Common myeloid progenitor, CD34-positive (primary cell): ENCODE measurements around the gene ZNF747.

Experiments used
- CTCF ChIA-PET: fragments of 350-600 bp; sonication (Branson Sonifier 250); formaldehyde crosslinking; loops from one replicate; lab custom pipeline; 2021; ENCODE audit warnings: antibody characterized with exemption; lab: Charles Lee
- POLR2A ChIA-PET: fragments of 350-600 bp; sonication (Branson Sonifier 250); formaldehyde crosslinking; loops from one replicate; lab custom pipeline; 2021; ENCODE audit warnings: antibody characterized with exemption; lab: Charles Lee
- DNase-seq, 3 donors: peaks; one replicate each; pipeline versions ENCODE4 v3.0.0 to v3.0.0-alpha.2; 2013
- H3K27ac ChIP-seq, 2 experiments: 1 replicate in 1 of 2; 2 replicates in 1 of 2; pipeline ENCODE4 v1.7.0; 2013; ENCODE audit warnings: inconsistent platforms in 2 of 2, low read length in 2 of 2, mild to moderate bottlenecking in 2 of 2, low read depth in 1 of 2, moderate library complexity in 1 of 2; ENCODE audit not compliant: severe bottlenecking in 2 of 2, insufficient read depth in 1 of 2, poor library complexity in 1 of 2
- H3K27me3 ChIP-seq, 5 experiments: replicated peaks in 2 of 5; 1 replicate in 3 of 5; 2 replicates in 2 of 5; pipeline versions ENCODE4 v1.6.1 to v1.7.0; 2013; ENCODE audit warnings: low read length in 4 of 5, mild to moderate bottlenecking in 2 of 5, moderate library complexity in 2 of 5, inconsistent platforms in 1 of 5; ENCODE audit not compliant: insufficient read depth in 5 of 5, control insufficient read depth in 4 of 5
- H3K36me3 ChIP-seq, 4 experiments: 1 replicate in 2 of 4; 2 replicates in 2 of 4; pipeline versions ENCODE4 v1.6.1 to v1.7.0; 2013; ENCODE audit warnings: low read length in 3 of 4, control low read depth in 1 of 4, mild to moderate bottlenecking in 1 of 4; ENCODE audit not compliant: control insufficient read depth in 4 of 4, insufficient read depth in 4 of 4
- H3K4me1 ChIP-seq, 4 experiments: 1 replicate in 3 of 4; 2 replicates in 1 of 4; pipeline versions ENCODE4 v1.6.1 to v1.7.1; 2013; ENCODE audit warnings: low read length in 3 of 4, mild to moderate bottlenecking in 3 of 4, control low read depth in 1 of 4, inconsistent platforms in 1 of 4, moderate library complexity in 1 of 4; ENCODE audit not compliant: control insufficient read depth in 4 of 4, insufficient read depth in 4 of 4; ENCODE audit errors: control extremely low read depth in 1 of 4
- H3K4me3 ChIP-seq, 7 experiments: 1 replicate in 4 of 7; 2 replicates in 3 of 7; pipeline versions ENCODE4 v1.5.1 to v1.7.0; 2013; ENCODE audit warnings: mild to moderate bottlenecking in 7 of 7, low read length in 6 of 7, moderate library complexity in 6 of 7, inconsistent platforms in 2 of 7, low read depth in 2 of 7, control low read depth in 1 of 7; ENCODE audit not compliant: insufficient read depth in 4 of 7, control insufficient read depth in 1 of 7; ENCODE audit errors: extremely low read depth in 1 of 7
- H3K9me3 ChIP-seq, 5 experiments: 1 replicate in 4 of 5; 2 replicates in 1 of 5; pipeline versions ENCODE4 v1.6.1 to v1.7.1; 2013; ENCODE audit warnings: low read length in 4 of 5, mild to moderate bottlenecking in 2 of 5, inconsistent platforms in 1 of 5, low read depth in 1 of 5, moderate library complexity in 1 of 5; ENCODE audit not compliant: control insufficient read depth in 4 of 5, insufficient read depth in 2 of 5; ENCODE audit errors: control extremely low read depth in 1 of 5
- WGBS: methylation state at CpG from one replicate; pipeline ENCODE4 v1.1.5; 2013; ENCODE audit not compliant: insufficient coverage; 5-methylcytosine and 5-hydroxymethylcytosine counted together

ZNF747 gene

GRCh38 chr16:30566531-30566930 is 31.9 kb upstream of the ZNF747 start:
- H3K27ac ChIP-seq: no peak overlapping the region
- ChIA-PET POLR2A (no interaction called here), CTCF (interaction anchor here (0.8 to 1.5 kb wide), 6 partner anchors 8 to 135 kb away, joined by 3 to 6 read pairs (median 4); partner anchors contain the start of gene ZNF764)
- H3K36me3 ChIP-seq: no peaks in the 10 kb centered on the region
- H3K9me3 ChIP-seq: no peaks in the 10 kb centered on the region
- H3K4me1 ChIP-seq: peaks cover 3 to 45% (median 29%) of the 10 kb centered on the region in 4 experiments
- H3K4me3 ChIP-seq: no peak overlapping the region
- 100% methylated on average over 3 of the region's 4 CpGs for WGBS
- no peaks in the 10 kb centered on the region for H3K27me3 ChIP-seq
- DNase-seq: no peak

DNA sequence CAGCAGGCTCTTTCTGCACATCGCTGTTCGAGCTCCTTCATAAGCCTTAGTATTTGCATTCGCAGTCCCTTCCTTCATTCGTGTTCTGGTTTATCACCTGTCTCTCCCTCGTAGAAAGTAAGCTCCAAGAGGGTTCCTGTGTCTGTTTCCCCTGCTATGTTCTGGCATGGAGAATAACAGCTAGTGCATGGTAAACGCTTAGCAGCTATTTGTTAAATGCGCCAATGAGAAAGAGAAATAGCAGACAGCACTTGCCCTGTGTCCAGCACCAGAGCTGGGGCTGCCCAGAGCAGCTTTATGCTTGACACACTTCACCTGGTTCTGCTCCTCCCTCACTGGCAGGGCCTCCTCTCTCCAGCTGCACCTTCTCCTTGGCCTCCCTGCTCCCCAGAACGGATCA is 31.3 kb upstream of the ZNF747 start:
- no peak overlapping the region for H3K27ac ChIP-seq
- H3K4me1 ChIP-seq: peaks cover 3 to 45% (median 33%) of the 10 kb centered on the region in 4 experiments
- ChIA-PET POLR2A (no interaction called here), CTCF (interaction anchor here (0.5 to 1.5 kb wide), 7 partner anchors 32 to 135 kb away, joined by 3 to 6 read pairs (median 4); partner anchors contain the start of gene PRR14)
- no peaks in the 10 kb centered on the region for H3K9me3 ChIP-seq
- DNase-seq: no peak
- 96% methylated on average over 8 of the region's 8 CpGs for WGBS
- H3K27me3 ChIP-seq: no peaks in the 10 kb centered on the region
- H3K36me3 ChIP-seq: no peaks in the 10 kb centered on the region
- no peak overlapping the region for H3K4me3 ChIP-seq

- ChIA-PET POLR2A (no interaction called here), CTCF (interaction anchor here (0.5 to 1.5 kb wide), 6 partner anchors 32 to 136 kb away, joined by 3 to 6 read pairs (median 4); partner anchors contain the start of gene PRR14)
- no peak for DNase-seq
- H3K4me3 ChIP-seq: no peak overlapping the region
- no peaks in the 10 kb centered on the region for H3K36me3 ChIP-seq
- WGBS: 72% methylated on average over 3 of the region's 7 CpGs
- H3K9me3 ChIP-seq: no peaks in the 10 kb centered on the region
- H3K4me1 ChIP-seq: peaks cover 3 to 41% (median 31%) of the 10 kb centered on the region in 4 experiments
- H3K27me3 ChIP-seq: no peaks in the 10 kb centered on the region
- H3K27ac ChIP-seq: no peak overlapping the region
Observed at GRCh38 chr16:30565526-30565925, 30.9 kb upstream of the ZNF747 start.

GRCh38 chr16:30562021-30562420 is 27.4 kb upstream of the ZNF747 start:
- ChIA-PET CTCF (interaction anchor here (0.6 to 1.1 kb wide), 7 partner anchors 9 to 75 kb away, joined by 3 to 4 read pairs (median 3); partner anchors contain the start of gene ZNF688), POLR2A (interaction anchor here (0.6 to 1.7 kb wide), 3 partner anchors 27 to 167 kb away, joined by 3 to 7 read pairs (median 6); partner anchors contain the start of genes ZNF48 and ZNF747)
- Histone ChIP-seq H3K4me3 (peak overlapping the region in 5 of 7 experiments; percentile 70 to 89 (median 80)), H3K9me3 (no peaks in the 10 kb centered on the region), H3K27ac (peak overlapping the region in 1 of 2 experiments; percentile 71), H3K36me3 (no peaks in the 10 kb centered on the region), H3K27me3 (no peaks in the 10 kb centered on the region), H3K4me1 (peaks cover 0 to 23% (median 19%) of the 10 kb centered on the region in 4 experiments)
- 100% methylated on average over 9 of the region's 14 CpGs for WGBS
- peak in 2 of 3 donors; percentile 22 to 34 for DNase-seq

GRCh38 chr16:30561089-30561816 is 26.6 kb upstream of the ZNF747 start:
- 14% methylated on average over 45 of the region's 46 CpGs for WGBS
- Histone ChIP-seq H3K9me3 (no peaks in the 10 kb centered on the region), H3K27ac (peak overlapping the region; percentile 58 to 71), H3K4me3 (peak overlapping the region in 6 of 7 experiments; percentile 56 to 89 (median 76)), H3K27me3 (no peaks in the 10 kb centered on the region), H3K36me3 (peaks cover 0 to 2% (median 0%) of the 10 kb centered on the region in 4 experiments), H3K4me1 (peaks cover 0 to 24% (median 20%) of the 10 kb centered on the region in 4 experiments)
- CTCF ChIA-PET: interaction anchor here (0.6 to 1.1 kb wide), 6 partner anchors 10 to 76 kb away, joined by 3 to 4 read pairs (median 3); partner anchors contain the start of gene ZNF688
- POLR2A ChIA-PET: interaction anchor here (0.6 to 1.7 kb wide), 3 partner anchors 13 to 120 kb away, joined by 4 to 7 read pairs (median 6); partner anchors contain the start of gene ZNF747
- DNase-seq: peak in 2 of 3 donors; percentile 41 to 42

- H3K4me1 ChIP-seq: peaks cover 0 to 24% (median 20%) of the 10 kb centered on the region in 4 experiments
- H3K36me3 ChIP-seq: peaks cover 0 to 14% (median 13%) of the 10 kb centered on the region in 4 experiments
- no peak overlapping the region for H3K4me3 ChIP-seq
- H3K27ac ChIP-seq: no peak overlapping the region
- WGBS: 100% methylated on average over 4 of the region's 6 CpGs
- ChIA-PET POLR2A (no interaction called here), CTCF (interaction anchor here (0.6 to 3.3 kb wide), 2 partner anchors 16 to 24 kb away, joined by 3 to 29 read pairs; partner anchors contain the start of gene ZNF747)
- no peaks in the 10 kb centered on the region for H3K27me3 ChIP-seq
- no peaks in the 10 kb centered on the region for H3K9me3 ChIP-seq
- no peak for DNase-seq
Observed at GRCh38 chr16:30559690-30560089, 25.0 kb upstream of the ZNF747 start.
